Activated CD4-positive, alpha-beta memory T cell treated with anti-CD3 and anti-CD28 coated beads for 36 hours (primary cell): ENCODE measurements around the gene LRRK1. TPM values are rescaled to one million over a fixed set of nuclear protein-coding genes. Genes with fewer than 3 reads are reported as not detected.

Source experiments
- CTCF ChIA-PET: fragments of 350-600 bp; sonication (Branson Sonifier 250); formaldehyde crosslinking; loops from one replicate; lab custom pipeline; 2021; ENCODE audit warnings: antibody characterized with exemption, inconsistent platforms; lab: Charles Lee
- POLR2A ChIA-PET: fragments of 350-600 bp; sonication (Branson Sonifier 250); formaldehyde crosslinking; loops from one replicate; lab custom pipeline; 2021; ENCODE audit warnings: antibody characterized with exemption; lab: Charles Lee
- DNase-seq: peaks from one replicate; pipeline ENCODE4 v3.0.0-alpha.2; 2020
- H3K27ac Mint-ChIP-seq: one replicate; pipeline ENCODE4 v1.8.0; 2021; ENCODE audit warnings: mixed read lengths
- H3K27me3 Mint-ChIP-seq: one replicate; pipeline ENCODE4 v1.8.0; 2021; ENCODE audit warnings: mixed read lengths
- H3K36me3 Mint-ChIP-seq: one replicate; pipeline ENCODE4 v1.8.0; 2021; ENCODE audit warnings: mixed read lengths
- H3K4me1 Mint-ChIP-seq: one replicate; pipeline ENCODE4 v1.8.0; 2021; ENCODE audit warnings: low read depth, mixed read lengths
- H3K4me3 Mint-ChIP-seq: one replicate; pipeline ENCODE4 v1.8.0; 2021; ENCODE audit warnings: mild to moderate bottlenecking, mixed read lengths
- H3K9me3 Mint-ChIP-seq: one replicate; pipeline ENCODE4 v1.8.0; 2021; ENCODE audit warnings: mixed read lengths
- intact Hi-C: fragments of 100-400 bp; cut with micrococcal nuclease; formaldehyde crosslinking; loops from one replicate; pipeline ENCODE4 v1.15.1; 2023
- total RNA-seq, 2 experiments: library from RNA; stranded (reverse); gene quantifications; one replicate each; pipeline ENCODE4 v1.2.3, GENCODE V29; 2021

Gene LRRK1
- total RNA-seq, 2 experiments from 2014 or later: 0.41 to 0.71 TPM

- intact Hi-C loops: no loop called here
- no peak overlapping the region for H3K27ac Mint-ChIP-seq
- ChIA-PET POLR2A (no interaction called here), CTCF (interaction anchor here (1.3 kb wide), 1 partner anchor 47 kb away, joined by 5 read pairs; no protein-coding TSS in a partner anchor)
- no peak for DNase-seq
- peaks cover 2% of the 10 kb centered on the region for H3K27me3 Mint-ChIP-seq
- no peaks in the 10 kb centered on the region for H3K4me1 Mint-ChIP-seq
- H3K4me3 Mint-ChIP-seq: no peak overlapping the region
- no peaks in the 10 kb centered on the region for H3K9me3 Mint-ChIP-seq
- H3K36me3 Mint-ChIP-seq: no peaks in the 10 kb centered on the region
Measured at GRCh38 chr15:101055411-101055810, 136.3 kb downstream of the LRRK1 start.

DNA sequence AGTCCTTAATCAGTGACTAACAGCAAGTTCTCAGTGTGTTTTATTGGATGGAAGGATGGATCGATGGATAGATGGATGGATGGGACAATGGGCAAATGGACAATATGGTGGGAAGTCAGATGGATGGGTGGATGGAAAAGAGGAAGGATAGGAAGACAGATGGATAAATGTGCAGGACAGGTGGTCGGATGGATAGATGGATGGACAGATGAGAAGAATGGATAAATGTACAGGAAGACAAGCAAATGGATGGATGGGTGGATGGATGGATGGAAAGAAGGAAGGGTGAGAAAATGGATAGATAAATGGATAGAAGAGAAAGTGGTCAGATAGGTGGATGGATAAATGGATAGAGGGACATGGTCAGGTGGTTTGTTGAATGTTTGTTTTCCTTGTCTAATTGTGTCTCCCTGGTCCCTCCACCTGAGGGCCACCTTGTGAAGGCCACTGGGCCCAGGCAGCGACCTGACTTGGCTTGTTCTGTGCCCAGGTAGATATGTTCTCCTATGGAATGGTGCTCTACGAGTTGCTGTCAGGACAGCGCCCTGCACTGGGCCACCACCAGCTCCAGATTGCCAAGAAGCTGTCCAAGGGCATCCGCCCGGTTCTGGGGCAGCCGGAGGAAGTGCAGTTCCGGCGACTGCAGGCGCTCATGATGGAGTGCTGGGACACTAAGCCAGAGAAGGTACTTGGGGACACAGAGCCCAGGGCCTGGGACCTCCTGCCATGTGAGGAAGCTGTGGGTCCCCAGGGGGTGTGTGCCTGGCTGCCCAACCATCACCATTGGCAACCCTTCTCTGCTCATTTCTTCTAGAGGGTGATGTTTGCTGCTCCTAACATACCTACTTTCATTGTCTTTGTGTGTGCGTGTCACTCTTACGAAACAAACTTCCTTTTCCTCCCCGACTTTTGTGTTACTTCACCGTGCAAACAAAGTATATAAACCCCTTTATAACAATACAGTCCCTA, 137.5 kb downstream of the LRRK1 start:
- no peak overlapping the region for H3K27ac Mint-ChIP-seq
- H3K36me3 Mint-ChIP-seq: no peaks in the 10 kb centered on the region
- ChIA-PET CTCF (interaction anchor here (1.3 kb wide), 1 partner anchor 49 kb away, joined by 5 read pairs; no protein-coding TSS in a partner anchor), POLR2A (no interaction called here)
- no peaks in the 10 kb centered on the region for H3K4me1 Mint-ChIP-seq
- intact Hi-C loops: no loop called here
- no peak for DNase-seq
- peaks cover 2% of the 10 kb centered on the region for H3K27me3 Mint-ChIP-seq
- H3K4me3 Mint-ChIP-seq: no peak overlapping the region
- no peaks in the 10 kb centered on the region for H3K9me3 Mint-ChIP-seq

DNA sequence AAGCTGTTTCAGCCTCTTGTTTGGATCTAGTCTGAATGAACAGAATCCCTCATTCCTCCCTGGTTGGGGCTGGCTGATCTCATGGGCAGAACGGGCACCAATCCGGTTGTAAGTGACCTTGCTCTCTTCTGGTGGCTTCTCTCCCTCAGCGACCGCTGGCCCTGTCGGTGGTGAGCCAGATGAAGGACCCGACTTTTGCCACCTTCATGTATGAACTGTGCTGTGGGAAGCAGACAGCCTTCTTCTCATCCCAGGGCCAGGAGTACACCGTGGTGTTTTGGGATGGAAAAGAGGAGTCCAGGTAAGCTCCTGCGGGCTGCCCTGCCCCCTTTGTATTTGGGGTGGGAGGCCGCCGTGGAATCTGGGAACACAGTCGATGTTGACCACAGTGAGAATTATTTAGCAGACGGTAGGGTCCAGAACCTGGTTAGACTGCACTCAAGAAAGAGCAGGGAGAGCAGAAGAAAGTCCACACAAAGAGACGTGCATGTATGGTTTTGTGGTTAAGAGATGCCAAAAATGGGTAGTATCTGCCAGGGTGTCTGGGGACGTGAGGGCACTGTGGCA, 138.8 kb downstream of the LRRK1 start:
- Mint-ChIP-seq H3K27me3 (peaks cover 2% of the 10 kb centered on the region), H3K36me3 (no peaks in the 10 kb centered on the region), H3K4me1 (no peaks in the 10 kb centered on the region), H3K27ac (no peak overlapping the region), H3K4me3 (no peak overlapping the region), H3K9me3 (no peaks in the 10 kb centered on the region)
- intact Hi-C loops: no loop called here
- no peak for DNase-seq
- CTCF ChIA-PET: no interaction called here
- POLR2A ChIA-PET: no interaction called here

DNA sequence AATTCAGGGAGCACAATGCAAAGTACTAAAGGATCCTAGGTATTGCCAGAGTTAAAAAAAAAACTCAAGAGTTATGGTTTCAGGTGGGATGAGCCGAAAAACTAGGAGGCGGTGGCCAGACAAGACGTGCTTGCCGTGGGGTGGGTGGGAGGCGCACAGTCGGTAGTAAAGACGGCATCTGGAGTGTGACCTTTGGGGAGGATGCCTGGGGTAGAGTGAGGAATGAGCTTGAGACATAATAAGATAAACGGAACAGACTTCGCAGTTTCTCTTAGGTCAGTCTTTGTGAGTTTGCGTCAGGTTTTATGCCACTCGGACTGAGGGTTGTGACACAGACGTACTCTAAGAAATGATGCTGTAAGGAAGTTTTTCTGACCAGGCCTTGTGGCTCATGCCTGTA, 139.6 kb downstream of the LRRK1 start:
- Mint-ChIP-seq H3K36me3 (no peaks in the 10 kb centered on the region), H3K27ac (no peak overlapping the region), H3K4me3 (no peak overlapping the region), H3K9me3 (no peaks in the 10 kb centered on the region), H3K27me3 (peaks cover 2% of the 10 kb centered on the region), H3K4me1 (no peaks in the 10 kb centered on the region)
- DNase-seq: no peak
- intact Hi-C loops: no loop called here
- CTCF ChIA-PET: no interaction called here
- POLR2A ChIA-PET: no interaction called here

DNA sequence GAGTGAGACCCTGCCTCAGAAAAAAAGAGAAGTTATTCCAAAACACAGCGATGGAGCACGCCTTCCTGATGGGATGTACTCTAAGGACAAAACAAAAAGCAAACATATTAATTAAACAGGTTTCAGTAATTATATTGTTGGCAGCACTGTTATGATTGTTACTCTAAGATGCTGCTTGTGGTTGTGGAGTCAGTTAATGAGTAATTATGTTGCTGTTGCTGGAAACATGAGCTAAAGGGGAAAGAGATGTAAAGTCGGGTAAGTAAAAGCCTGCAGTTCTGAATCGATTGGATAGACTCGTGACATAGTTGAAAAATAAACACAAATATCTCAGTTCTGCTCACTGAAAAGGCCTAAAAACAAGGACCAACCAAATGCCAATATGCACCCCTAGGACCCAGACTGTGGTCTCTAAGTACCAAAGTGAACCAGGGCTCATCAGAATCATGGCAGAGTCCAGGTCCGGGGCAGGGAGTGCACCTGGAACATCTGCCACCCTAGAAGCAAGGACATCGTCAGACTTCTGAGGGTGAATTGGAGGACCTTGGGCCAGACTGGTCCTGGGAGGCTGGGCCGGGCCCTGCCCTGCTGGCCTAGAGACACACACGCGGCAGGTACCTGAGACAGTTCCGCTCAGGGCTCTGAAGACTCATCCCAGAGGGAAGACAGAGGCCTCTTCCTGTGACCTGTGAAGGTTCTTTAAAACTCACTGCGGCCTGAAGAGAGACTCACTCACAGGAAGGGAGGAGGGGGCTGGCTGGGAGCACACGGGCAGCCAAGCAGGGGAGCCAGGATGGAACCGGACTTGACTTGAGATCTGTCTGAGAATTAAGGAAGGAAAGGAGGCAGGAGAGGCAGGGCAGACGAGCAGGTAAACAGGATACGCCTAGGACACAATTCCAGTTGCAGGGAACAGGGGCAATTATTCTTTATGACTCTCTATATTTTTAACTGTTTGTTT, 140.5 kb downstream of the LRRK1 start:
- no peak for DNase-seq
- H3K27me3 Mint-ChIP-seq: peaks cover 2% of the 10 kb centered on the region
- POLR2A ChIA-PET: no interaction called here
- CTCF ChIA-PET: interaction anchor here (1.6 kb wide), 1 partner anchor 51 kb away, joined by 6 read pairs; no protein-coding TSS in a partner anchor
- no peaks in the 10 kb centered on the region for H3K4me1 Mint-ChIP-seq
- H3K36me3 Mint-ChIP-seq: no peaks in the 10 kb centered on the region
- no peaks in the 10 kb centered on the region for H3K9me3 Mint-ChIP-seq
- intact Hi-C loops: no loop called here
- H3K4me3 Mint-ChIP-seq: no peak overlapping the region
- no peak overlapping the region for H3K27ac Mint-ChIP-seq

- no peak overlapping the region for H3K27ac Mint-ChIP-seq
- ChIA-PET POLR2A (no interaction called here), CTCF (interaction anchor here (1.6 kb wide), 1 partner anchor 53 kb away, joined by 6 read pairs; no protein-coding TSS in a partner anchor)
- H3K4me3 Mint-ChIP-seq: no peak overlapping the region
- H3K27me3 Mint-ChIP-seq: peaks cover 1% of the 10 kb centered on the region
- intact Hi-C loops: no loop called here
- no peaks in the 10 kb centered on the region for H3K4me1 Mint-ChIP-seq
- no peak for DNase-seq
- no peaks in the 10 kb centered on the region for H3K9me3 Mint-ChIP-seq
- no peaks in the 10 kb centered on the region for H3K36me3 Mint-ChIP-seq
Measured at GRCh38 chr15:101060576-101061551, 141.7 kb downstream of the LRRK1 start.

DNA sequence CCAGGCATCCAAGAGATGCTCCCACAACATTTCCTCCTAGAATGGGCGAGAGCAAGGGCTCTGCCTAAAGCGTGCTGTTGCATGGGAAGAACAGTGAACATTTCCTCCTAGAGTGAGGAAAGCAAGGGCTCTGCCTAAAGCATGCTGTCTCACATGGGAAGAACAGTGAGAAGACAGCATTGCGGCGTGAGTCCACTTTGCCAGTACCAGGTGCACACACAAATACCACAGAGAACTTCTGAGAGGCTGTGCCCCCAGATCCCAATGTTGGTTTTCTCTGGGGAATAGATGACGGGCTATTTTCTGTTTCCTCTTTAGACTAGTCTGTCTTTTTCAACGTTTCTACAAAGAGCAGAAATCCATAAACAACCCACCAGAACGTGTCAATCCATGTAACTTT, 142.9 kb downstream of the LRRK1 start:
- Mint-ChIP-seq H3K4me3 (no peak overlapping the region), H3K9me3 (no peaks in the 10 kb centered on the region), H3K36me3 (no peaks in the 10 kb centered on the region), H3K27me3 (peaks cover 1% of the 10 kb centered on the region), H3K27ac (no peak overlapping the region), H3K4me1 (no peaks in the 10 kb centered on the region)
- DNase-seq: no peak
- POLR2A ChIA-PET: no interaction called here
- CTCF ChIA-PET: no interaction called here
- intact Hi-C loops: no loop called here

DNA sequence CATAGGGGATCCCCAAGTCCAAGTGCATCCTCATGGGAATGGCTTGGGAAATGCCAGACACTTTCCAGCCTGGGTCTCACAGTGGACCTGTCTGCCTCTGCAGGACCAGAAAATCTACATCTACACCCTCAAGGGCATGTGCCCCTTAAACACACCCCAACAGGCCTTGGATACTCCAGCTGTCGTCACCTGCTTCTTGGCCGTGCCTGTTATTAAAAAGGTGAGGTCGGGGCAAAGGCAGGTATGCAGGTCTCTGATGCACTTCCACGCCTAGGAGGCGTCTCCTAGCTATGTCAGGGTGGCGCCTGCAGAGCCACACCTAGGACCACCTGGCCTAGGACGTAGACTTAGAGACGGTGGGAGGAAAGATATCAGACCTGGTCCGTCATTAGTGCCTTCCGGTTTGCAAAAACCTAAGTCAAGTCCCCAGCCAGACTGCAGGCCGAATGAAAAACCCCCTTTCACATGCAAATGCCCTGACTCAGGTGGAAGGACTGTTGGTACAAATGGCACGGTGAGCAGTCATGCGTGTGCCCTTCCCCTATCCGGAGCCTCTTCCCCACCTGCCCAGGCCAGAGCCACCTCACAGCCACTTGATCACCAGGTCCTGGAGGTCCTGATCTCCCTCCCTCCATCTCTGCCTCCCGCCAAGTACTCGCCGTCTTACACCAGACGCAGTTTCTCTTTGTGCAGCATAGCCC, 143.5 kb downstream of the LRRK1 start:
- no peaks in the 10 kb centered on the region for H3K9me3 Mint-ChIP-seq
- H3K4me3 Mint-ChIP-seq: no peak overlapping the region
- H3K36me3 Mint-ChIP-seq: no peaks in the 10 kb centered on the region
- H3K4me1 Mint-ChIP-seq: no peaks in the 10 kb centered on the region
- POLR2A ChIA-PET: no interaction called here
- H3K27me3 Mint-ChIP-seq: peaks cover 1% of the 10 kb centered on the region
- no peak overlapping the region for H3K27ac Mint-ChIP-seq
- DNase-seq: no peak
- intact Hi-C loops: no loop called here
- CTCF ChIA-PET: no interaction called here

GRCh38 chr15:101063212-101063611, 144.1 kb downstream of the LRRK1 start:
- CTCF ChIA-PET: no interaction called here

GRCh38 chr15:101063891-101064794, 145.0 kb downstream of the LRRK1 start:
- intact Hi-C loops: no loop called here
- Mint-ChIP-seq H3K36me3 (no peaks in the 10 kb centered on the region), H3K27me3 (no peaks in the 10 kb centered on the region), H3K27ac (no peak overlapping the region), H3K4me3 (no peak overlapping the region), H3K9me3 (no peaks in the 10 kb centered on the region), H3K4me1 (no peaks in the 10 kb centered on the region)
- POLR2A ChIA-PET: no interaction called here
- DNase-seq: no peak
- CTCF ChIA-PET: no interaction called here

More at GRCh38 chr15:101063212-101063611, 144.1 kb downstream of the LRRK1 start:
- Mint-ChIP-seq H3K4me1 (no peaks in the 10 kb centered on the region), H3K27ac (no peak overlapping the region), H3K36me3 (no peaks in the 10 kb centered on the region), H3K9me3 (no peaks in the 10 kb centered on the region), H3K27me3 (peaks cover 1% of the 10 kb centered on the region), H3K4me3 (no peak overlapping the region)
- POLR2A ChIA-PET: no interaction called here
- no peak for DNase-seq
- intact Hi-C loops: no loop called here
